HS-27A (cell line): Measurements from ENCODE around the gene CIB1.
A peak's percentile ranks its signal among the peaks of the same experiment; 100 is the strongest.
"Not testable (repeated sequence)": the region's sequence is repeated elsewhere in the genome, so short reads cannot be mapped to it uniquely, and the experiment has no call there.

Source experiments
- DNase-seq: peaks from one replicate; pipeline ENCODE4 v3.0.0-alpha.2; 2012; ENCODE audit warnings: low read depth, missing footprints

CIB1 gene

DNA sequence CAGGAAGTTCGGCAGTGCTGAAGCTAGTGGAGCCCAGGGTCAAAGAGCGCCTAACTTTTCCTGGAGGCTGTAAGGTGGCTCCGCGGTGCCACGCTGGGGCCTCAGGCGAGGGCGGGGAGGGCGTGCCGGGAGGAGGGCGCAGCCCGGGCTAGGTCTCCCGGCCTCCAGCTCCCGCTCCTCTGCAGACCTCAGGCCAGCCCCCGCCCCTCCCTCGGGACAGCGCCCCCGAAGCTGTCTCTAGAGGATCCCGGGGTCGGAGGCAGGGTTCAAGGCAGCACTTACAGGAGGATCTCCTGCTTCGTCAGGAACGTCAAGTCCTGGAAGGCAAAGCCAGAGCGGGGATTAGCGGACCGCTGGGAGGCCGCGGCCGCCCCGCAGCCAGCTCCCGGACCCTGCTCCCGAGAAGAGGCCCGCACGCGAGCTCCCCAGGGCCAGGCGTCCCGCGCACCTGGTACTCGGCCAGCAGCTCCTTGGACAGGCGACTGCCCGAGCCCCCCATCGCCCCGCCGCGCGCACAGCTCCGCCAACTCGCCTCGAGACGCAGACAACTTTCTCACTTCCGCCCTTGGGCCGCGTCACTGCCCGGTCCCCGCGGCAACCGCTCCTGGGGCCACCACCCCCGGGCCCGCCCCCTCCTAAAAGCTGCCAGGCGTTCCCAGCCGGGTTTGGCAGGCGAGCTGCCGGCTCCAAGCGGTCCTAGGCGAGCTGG is at the start of gene CIB1:
Gene CIB1 (minus strand): TSS at position 555 of the 709 bp plus-strand sequence. CDS start 56 bp downstream, at position 499.
- peak; percentile 92 for DNase-seq

DNA sequence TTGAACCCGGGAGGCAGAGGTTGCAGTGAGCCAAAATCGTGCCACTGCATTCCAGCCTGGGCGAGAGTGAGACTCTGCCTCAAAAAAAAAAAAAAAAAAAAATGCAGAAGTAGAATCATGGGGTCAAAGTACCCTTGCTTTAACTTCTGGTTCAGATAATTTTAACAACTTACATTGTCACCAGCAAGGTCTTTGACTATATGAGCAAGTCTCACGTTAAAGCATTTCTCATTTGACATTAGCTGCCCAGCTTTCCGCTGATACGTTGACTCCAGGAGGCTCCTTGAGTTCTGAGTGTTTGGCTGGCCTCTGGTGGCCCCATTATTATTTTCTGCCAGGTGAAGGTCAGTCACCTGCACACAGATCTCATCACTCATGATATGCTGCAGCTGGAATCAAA is 47.9 kb upstream of the CIB1 start:
- not testable (repeated sequence) for DNase-seq

DNA sequence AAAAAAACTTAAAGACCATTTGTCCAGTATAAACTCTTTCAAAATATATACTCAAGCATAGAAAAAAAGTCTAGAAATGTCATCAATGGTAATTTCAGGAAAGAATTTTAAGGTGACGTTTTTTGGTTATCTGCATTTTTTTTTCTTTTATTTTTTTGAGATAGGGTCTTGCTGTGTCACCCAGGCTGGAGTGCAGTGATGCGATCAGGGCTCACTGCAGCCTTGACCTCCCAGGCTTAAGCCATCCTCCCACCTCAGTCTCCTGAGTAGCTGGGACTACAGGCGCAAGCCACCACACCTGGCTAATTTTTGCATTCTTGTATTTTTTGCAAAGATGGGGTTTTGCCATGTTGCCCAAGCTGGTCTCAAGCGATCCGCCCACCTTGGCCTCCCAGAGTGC is 47.0 kb upstream of the CIB1 start:
- not testable (repeated sequence) for DNase-seq

DNA sequence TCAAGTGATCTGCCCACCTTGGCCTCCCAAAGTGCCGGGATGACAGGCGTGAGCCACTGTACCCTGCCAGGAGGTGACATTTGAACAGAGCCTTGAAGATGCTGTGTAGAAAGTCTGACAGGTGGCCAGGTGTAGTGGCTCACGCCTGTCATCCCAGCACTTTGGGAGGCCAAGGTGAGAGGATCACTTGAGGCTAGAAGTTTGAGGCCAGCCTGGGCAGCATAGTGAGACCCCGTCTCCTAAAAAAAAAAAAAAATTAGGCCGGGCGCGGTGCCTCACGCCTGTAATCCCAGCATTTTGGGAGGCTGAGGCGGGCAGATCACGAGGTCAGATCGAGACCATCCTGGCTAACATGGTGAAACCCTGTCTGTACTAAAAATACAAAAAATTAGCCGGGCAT is 44.7 kb upstream of the CIB1 start:
- not testable (repeated sequence) for DNase-seq

DNA sequence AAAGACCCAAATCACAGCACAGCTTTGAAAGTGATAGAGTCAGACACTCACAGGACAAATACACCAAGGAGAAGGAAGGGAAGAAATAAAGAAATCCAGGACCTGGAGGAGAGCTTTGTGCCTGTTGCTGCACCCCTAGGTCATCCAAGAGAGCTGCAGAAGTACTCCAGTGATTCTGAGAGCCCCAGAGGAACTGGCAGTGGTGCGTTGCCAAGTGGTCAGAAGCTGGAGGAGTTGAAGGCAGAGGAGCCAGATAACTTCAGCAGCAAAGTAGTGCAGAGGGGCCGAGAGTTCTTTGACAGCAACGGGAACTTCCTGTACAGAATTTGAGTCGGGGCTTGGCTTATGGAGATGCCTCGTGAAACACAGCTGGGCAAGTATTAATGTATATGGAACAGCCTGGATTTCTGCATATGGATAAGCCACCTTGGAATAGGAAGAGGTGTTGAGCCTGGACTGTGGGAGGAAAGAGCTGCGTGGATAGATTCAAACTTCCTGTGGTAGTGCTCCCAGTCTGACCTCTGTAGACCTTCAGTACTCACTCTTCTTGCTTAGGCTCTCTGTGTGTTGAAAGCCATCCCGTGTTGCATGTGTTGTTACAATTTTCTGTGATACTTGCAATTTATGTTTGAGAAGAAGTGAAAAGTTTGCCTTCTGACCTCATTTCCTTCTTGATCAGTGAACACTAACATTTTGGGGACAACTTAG is 37.9 kb upstream of the CIB1 start:
- no peak for DNase-seq

DNA sequence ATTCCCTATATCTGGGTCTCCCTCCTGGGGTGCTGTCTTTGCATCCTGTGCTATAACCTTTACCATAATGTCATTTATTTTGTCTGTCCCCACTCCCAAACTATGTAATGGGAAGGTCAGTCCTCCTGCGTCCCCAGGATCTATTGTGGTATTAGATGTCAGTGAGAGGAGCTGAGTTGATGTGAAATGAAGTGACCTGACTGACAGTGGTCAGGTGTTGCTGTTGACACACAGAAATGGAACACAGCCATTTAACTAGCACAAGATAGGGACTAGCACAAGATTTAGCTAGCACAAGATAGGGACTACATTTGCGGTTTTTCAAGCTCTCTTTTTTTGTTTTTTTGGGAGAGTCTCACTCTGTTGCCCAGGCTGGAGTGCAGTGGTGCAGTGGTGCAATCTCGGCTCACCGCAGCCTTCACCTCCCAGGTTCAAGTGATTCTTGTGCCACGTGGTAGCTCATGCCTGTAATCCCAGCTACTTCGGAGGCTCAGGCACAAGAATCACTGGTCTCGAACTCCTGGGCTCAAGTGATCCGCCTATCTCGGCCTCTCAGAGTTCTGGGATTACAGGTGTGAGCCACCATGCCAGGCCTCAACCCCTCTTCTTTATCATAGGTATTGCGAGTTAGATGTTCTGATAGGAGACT is 36.9 kb upstream of the CIB1 start:
- no peak for DNase-seq

DNA sequence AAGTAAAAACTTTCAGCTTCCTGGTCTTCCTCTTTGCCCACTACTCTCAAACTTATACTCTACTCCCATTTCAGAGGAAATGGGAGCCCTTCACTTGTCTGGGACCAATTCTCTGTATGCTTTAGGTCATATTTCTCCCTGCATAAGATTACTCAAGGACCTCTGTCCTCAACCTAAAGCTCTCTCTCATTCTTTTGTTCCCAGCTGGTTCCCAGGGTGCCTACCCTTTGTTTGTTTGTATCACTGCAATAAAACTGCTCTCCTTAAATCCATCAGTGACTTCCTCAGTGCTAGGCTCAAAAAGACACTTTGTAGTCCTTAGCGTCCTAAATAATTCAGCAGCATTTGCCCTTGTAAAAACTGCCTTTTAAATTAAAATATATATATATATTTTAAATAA is 34.7 kb upstream of the CIB1 start:
- DNase-seq = no peak

DNA sequence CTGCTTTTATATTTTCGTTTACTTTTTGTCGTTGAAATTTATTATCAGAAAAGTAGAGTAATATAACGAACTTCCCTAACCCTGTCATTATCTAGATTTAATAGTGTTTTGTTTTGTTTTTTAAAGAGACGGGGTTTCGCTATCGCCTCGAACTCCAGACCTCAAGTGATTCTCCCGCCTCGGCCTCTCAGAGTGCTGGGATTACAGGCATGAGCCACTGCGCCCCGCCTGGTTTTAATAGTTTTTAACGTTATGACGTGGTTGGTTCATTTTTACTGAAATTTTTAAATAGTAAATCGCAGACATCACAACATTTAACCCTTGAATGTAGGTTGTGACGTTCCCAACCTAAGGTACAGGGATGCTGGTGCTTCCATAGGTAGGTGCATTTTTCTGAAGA is 32.7 kb upstream of the CIB1 start:
- DNase-seq = peak; percentile 15

DNA sequence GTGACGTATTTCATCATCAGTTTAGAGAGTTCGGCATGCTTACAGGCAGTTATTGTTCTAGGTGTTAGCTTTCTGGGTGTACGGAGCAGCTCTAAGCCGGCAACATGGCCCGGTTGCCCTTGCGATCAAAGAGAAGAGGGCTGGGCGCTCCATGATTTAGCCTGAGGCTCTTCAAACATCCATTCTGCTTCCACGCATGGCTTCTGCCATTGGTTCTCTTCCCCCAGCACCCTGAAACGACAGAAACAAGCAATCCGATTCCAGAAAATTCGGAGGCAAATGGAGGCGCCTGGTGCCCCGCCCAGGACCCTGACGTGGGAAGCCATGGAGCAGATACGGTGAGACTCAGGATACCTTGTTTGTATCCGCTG is 32.3 kb upstream of the CIB1 start:
- peak; percentile 53 for DNase-seq

DNA sequence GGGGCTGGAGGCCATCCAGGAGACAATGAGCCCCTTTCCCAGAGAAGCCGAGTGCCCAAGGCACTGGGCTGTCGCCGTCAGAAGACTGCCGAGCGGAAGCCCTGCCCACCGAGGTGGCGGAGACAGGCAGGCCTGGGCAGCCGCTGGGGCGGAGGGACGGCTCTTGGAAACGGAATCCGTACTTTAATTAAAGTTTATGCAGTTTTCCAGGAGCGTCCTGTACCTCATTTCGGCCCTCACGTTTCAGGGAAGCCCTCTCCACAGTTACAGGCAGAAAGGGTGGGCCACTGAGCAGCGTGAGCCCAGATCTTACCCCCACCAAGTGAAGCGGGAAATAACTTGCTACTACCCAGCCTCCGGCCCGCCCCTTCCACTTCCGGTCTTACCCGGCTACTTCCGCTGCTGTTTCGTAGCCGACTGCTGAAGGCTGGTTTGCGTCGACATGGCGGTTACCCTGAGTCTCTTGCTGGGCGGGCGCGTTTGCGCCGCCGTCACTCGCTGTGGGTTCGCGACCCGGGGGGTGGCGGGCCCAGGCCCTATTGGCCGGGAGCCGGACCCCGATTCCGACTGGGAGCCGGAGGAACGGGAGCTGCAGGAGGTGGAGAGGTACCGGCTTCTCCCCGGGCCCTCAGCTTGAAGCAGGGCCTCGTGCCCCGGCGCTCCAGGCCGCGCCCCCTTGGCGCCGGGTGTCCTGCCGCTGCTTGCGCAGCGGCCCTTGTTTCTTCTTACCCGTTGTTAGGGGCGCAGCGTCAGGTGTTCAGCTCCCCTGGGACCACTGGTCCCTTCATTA is 31.7 kb upstream of the CIB1 start, which contains the start of gene NGRN:
Gene NGRN (plus strand): TSS at position 402 of the 790 bp plus-strand sequence. CDS start 41 bp downstream, at position 443.
- DNase-seq = peak; percentile 88

DNA sequence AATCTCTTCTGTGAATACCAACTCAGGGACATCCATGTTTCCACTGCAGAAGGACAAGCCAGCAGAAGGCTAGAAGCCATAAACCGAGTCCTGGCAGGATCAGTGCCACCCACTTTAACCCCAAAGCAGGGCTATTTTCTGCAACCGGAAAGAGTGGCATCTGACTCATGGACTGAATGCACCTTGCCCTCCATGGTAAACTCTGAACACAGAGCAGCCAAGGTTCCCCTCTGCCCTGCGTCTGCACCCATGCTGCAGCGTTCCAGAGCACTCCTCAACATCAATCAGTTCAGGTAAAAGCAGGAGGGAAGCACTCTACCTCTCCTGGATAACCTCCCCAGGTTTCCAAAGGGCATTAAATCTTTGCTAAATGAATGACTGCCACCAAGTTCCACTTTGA is 30.9 kb upstream of the CIB1 start:
- DNase-seq = no peak

DNA sequence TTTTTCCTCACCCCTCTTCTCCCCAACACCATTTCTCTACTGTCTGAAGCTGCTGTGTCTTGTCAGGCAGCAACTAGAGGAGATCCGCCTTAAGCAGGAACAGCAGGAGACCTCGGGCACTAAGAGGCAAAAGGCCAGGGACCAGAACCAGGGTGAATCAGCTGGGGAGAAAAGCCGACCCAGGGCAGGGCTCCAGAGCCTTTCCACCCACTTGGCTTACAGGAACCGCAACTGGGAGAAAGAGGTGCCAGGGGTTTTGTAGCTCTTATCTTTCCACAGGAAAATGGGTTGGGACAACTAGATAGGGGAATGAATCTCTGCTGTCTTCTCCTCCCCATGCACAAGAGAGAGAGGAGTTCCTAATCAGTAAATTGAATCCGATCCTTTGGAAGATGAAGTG is 28.7 kb upstream of the CIB1 start:
- no peak for DNase-seq

DNA sequence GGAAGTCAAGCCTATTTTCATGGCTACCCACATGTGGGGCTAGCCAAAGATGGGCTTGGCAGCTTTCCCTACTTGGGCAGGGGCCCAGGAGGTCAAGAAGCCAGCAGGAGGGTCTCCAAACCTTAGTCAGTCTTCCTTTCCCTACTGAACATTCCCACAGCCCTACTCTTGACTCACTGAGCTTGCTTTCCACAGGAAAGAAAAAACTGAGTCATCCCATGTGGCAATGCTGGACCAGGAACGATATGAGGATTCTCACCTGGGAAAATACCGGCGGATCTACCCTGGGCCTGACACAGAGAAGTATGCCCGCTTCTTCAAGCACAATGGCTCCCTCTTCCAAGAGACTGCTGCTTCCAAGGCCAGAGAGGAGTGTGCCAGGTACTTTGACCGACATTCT is 28.1 kb upstream of the CIB1 start:
- DNase-seq = no peak

DNA sequence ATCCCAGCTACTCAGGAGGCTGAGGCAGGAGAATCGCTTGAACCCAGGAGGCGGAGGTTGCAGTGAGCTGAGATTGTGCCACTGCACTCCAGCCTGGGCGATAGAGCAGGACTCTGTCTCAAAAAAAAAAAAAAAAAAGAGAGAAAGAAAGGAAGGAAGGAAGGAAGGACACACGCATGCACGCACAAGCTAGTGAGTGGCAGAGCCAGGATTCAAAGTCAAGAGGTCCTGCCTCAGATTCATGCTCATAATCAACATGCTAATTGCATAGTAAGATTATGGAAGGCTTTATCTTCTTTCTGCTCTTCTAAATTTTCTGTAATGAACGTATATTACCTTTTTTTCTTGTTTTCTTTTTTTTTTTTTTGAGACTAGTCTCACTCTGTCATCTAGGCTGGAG is 27.0 kb upstream of the CIB1 start:
- DNase-seq = not testable (repeated sequence)

DNA sequence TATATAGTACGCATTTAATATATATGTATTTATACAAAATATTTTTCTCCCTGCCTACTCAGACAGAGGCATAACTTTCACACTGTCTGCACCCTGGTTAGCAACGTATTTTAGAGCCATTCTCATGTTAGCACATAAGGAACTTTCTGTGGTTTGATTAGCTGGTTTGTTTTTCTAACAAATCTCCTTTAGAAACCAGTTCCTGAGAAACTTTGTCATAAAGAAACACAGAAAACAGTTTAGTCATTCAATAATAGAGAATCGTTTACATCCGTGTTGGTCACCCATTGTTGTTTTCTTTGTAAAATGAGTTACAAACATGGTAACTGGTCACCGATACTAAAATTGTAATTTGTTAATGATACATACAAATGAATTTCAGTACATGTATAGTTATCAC is 25.8 kb upstream of the CIB1 start:
- DNase-seq = no peak

DNA sequence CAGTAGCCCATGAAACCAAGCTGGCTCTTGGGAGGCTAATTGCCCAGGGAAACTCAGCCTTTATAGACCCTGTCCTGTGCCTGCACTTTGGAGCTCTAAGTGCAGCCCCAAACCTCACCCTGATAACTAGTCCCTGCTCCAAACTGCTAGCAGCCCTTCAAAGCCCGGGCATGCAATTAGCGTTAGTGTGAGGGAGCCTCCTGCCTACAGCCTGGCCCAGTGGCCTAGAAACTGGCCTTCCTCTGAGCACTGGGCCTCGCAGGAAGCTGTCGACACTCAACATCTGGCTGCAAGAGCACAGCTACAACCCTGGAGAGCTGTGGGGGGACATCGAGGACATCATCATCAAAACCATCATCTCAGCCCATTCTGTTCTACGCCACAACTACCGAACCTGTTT is 24.0 kb upstream of the CIB1 start:
- no peak for DNase-seq

DNA sequence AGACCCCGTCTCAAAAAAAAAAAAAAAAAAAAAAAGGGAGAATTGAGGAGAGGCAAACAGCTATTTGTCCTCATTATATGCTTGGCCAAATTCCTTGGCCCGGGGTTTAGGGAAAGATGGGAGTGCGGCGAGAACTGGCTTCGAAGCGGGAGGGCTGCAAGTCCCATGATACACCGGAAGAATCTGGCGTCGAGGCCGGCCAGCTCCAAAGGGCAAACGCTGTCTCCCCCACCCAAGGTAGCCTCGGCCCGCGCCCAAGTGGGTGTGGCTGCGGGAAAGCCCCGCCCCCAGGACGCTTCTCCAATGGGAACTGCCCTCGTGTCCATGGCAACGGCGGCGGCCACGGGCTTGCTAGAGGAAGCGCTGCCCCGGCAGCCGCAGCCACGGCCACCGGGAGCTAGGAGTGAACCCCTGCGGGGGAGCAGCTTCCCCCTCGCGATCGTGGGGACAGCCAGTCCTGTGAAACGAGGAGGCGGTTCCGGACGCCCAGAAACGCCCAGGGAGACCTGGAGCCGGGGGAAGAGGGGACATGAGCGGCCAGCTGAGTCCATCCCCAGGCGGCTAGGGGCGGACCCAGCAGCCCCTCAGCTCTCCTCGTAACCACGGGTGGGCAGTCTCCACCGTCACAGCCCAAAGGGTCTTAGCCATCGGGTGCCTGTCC is 15.6 kb upstream of the CIB1 start, which contains the start of gene TTLL13:
Gene TTLL13 (plus strand): TSS at position 354 of the 661 bp plus-strand sequence. CDS start 1,075 bp downstream, outside the sequence.
- peak; percentile 70 for DNase-seq

DNA sequence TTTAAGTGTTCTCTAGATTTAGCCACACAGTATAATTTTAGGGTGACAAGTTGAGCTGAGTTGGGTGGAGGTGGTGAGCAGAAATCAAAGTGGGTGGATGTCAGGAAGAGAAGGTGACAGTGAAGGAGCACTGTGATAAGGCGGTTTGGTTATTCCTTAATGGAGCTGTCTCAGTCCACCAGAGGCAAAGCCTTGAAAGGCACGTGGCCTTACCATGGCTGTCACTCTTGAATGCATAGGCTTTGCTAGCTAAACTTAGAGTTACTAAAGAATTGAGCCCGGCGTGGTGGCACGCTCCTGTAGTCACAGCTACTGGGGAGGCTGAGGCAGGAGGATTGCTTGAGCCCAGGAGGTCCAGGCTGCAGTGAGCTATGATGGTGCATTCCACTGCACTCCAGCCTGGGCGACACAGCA is 15.1 kb upstream of the CIB1 start:
- no peak for DNase-seq

DNA sequence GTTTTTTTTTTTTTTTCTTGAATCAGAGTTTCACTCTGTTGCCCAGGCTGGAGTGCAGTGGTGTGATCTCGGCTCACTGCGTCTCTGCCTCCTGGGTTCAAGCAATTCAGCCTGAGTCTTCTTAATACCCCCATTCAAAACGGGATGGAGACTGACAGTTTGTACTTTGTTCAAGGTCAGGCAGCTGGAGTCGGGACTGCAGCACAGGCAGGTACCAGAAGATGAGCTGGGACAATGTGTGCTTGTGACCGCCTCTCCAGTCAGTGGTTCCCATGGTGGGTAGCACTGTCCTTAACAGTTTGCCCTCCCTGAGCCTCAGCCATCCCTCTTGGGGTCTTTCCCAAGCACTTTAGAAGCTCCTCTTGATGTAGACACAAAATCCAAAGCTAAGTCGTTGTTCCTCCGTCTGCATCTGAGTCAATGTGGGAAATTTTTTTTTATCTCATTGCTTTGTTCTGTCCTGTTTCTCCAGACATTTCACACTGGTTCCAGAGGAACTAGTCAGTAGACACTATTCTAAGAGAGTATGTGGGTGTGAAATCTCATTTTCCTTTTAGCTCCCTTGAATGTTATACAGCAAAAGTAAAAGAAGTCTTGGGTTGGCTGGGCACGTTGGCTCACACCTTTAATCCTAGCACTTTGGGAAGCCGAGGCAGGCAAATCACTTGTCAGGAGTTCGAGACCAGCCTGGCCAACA is 10.3 kb upstream of the CIB1 start:
- DNase-seq = no peak

DNA sequence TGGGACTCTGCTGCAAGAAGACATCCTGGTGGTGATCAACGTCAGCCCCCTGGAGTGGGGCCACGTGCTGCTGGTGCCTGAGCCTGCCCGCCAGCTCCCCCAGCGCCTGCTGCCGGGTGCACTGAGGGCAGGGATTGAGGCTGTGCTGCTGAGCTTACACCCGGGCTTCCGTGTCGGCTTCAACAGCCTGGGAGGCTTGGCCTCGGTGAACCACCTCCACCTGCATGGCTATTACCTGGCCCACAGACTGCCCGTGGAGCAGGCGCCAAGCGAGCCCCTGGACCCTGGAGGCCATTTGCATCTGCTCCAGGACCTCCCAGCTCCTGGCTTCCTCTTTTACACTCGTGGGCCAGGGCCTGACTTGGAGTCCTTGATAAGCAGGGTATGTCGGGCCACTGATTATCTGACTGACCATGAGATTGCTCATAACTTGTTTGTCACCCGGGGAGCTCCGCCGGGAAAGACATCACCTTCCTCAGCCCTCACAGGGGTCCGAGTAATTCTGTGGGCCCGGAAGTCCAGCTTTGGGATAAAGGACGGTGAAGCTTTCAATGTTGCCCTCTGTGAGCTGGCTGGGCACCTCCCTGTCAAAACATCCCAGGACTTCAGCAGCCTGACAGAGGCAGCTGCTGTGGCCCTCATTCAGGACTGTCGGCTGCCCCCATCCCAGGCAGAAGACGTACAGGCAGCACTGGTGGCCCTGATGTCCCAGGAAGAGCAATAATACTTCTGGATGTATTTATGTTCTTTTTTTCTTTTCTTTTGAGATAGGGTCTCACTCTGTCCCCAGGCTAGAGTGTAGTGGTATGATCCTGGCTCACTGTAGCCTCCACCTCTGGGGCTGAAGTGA is 7.8 kb upstream of the CIB1 start:
- DNase-seq = no peak
